Ascending aorta (tissue), 2 donors: ENCODE results near the gene HPD. TPM values are rescaled to one million over a fixed set of nuclear protein-coding genes. Genes with fewer than 3 reads are reported as not detected.
A peak's percentile ranks its signal among the peaks of the same experiment; 100 is the strongest.

ENCODE experiments used
- DNase-seq, 2 donors: peaks; one replicate each; pipeline ENCODE4 v3.0.0-alpha.2; 2019; ENCODE audit warnings: low spot score in 2 of 2
- H3K27ac ChIP-seq, 2 donors: fragments of 200-600 bp; sonication (generic); one replicate each; pipeline ENCODE4 v1.5.1; 2016 to 2017; ENCODE audit warnings: mild to moderate bottlenecking in 1 of 2
- H3K27me3 ChIP-seq: fragments of 200-600 bp; sonication (generic); one replicate; pipeline ENCODE4 v1.5.1; 2017
- H3K36me3 ChIP-seq, 2 donors: fragments of 200-600 bp; sonication (generic); one replicate each; pipeline ENCODE4 v1.5.1; 2016
- H3K4me1 ChIP-seq, 2 donors: fragments of 200-600 bp; sonication (generic); one replicate each; pipeline ENCODE4 v1.5.1; 2016 to 2017; ENCODE audit warnings: mild to moderate bottlenecking in 1 of 2
- H3K4me3 ChIP-seq, 2 donors: fragments of 200-600 bp; sonication (generic); one replicate each; pipeline ENCODE4 v1.5.1; 2016 to 2017; ENCODE audit warnings: mild to moderate bottlenecking in 1 of 2
- H3K9me3 ChIP-seq, 2 donors: fragments of 200-600 bp; sonication (generic); one replicate each; pipeline ENCODE4 v1.5.1; 2016
- intact Hi-C: fragments of 100-400 bp; cut with DNase I; formaldehyde crosslinking; loops from one replicate; pipeline ENCODE4 v1.15.1; 2023
- total RNA-seq: library from RNA; depleted of rRNA; stranded (reverse); fragments of >200 nt; gene quantifications from one replicate; pipeline ENCODE4 v1.1.0, GENCODE V29; 2016
- TF ChIP-seq, protein P1 (sequence below), 3 experiments: fragments of 200-600 bp in 2 of 3; fragments of 450-650 bp in 1 of 3; sonication (generic) in 2 of 3; IDR thresholded peaks; one replicate each; pipeline ENCODE4 v1.5.1; 2016 to 2019; ENCODE audit warnings: antibody characterized with exemption in 3 of 3, mild to moderate bottlenecking in 1 of 3, moderate library complexity in 1 of 3

HPD gene
- total RNA-seq, 1 donor from 2014 or later: 0.96 TPM

DNA sequence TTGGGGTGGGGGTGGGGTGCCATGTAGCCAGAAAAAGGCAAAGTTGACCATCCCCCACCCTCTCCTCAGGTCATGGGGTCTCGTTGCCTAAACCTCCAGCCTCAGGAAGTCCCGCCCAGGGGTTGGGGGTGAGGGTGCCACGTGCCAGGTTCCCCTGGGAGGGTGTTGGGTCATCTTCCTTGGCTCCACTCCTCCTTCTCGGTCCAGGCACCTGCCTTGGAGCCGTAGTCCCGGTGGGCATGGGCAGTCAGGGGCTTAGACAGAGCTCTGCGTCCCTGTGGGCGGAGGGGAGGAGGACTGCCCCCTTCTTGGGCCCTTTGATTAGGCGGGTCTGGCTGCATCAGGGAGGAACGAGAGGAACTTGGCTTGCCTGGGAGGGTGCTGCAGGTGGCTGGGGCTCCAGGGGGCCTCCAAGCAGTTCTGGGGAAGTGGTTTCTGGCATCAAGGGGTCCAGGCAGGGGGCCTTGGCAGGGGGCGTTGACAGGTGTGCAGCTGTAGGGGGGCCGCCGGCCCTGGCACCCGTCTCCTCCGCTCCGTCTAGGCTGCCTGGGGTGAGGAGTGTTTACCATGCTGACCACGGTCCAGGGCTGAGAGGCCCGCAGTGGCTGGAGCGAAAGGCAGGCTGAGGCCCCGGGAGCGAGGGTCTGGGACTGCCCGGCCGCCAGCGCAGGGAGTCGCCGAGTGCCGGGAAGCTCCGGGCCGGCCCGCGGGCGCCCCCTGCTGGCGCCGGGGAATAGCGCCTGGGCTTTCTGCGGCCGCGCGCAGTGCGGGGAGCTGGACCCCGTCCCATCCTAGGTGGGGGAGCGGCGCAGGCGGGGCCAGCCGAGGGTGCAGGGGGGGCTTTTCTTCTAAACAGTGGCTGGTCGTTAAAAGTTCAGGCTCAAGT is 47.0 kb downstream of the HPD start:
- peaks cover 24 to 40% of the 10 kb centered on the region in 2 donors for H3K4me1 ChIP-seq
- no peaks in the 10 kb centered on the region for H3K27me3 ChIP-seq
- H3K9me3 ChIP-seq: no peaks in the 10 kb centered on the region
- H3K36me3 ChIP-seq: peaks cover 56 to 62% of the 10 kb centered on the region in 2 donors
- H3K4me3 ChIP-seq: peak overlapping the region; percentile 63 to 69
- intact Hi-C loops: loop anchor here (1.0 to 2.0 kb wide), 4 partner anchors 17 to 115 kb away; partner anchors contain the start of gene PSMD9
- TF ChIP-seq, protein P1, sequence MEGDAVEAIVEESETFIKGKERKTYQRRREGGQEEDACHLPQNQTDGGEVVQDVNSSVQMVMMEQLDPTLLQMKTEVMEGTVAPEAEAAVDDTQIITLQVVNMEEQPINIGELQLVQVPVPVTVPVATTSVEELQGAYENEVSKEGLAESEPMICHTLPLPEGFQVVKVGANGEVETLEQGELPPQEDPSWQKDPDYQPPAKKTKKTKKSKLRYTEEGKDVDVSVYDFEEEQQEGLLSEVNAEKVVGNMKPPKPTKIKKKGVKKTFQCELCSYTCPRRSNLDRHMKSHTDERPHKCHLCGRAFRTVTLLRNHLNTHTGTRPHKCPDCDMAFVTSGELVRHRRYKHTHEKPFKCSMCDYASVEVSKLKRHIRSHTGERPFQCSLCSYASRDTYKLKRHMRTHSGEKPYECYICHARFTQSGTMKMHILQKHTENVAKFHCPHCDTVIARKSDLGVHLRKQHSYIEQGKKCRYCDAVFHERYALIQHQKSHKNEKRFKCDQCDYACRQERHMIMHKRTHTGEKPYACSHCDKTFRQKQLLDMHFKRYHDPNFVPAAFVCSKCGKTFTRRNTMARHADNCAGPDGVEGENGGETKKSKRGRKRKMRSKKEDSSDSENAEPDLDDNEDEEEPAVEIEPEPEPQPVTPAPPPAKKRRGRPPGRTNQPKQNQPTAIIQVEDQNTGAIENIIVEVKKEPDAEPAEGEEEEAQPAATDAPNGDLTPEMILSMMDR (IDR thresholded peaks at IDR 0.05): peak; percentile 93 to 99 (median 99)
- peak overlapping the region; percentile 66 to 80 for H3K27ac ChIP-seq
- DNase-seq: peak in 1 of 2 donors; percentile 68

DNA sequence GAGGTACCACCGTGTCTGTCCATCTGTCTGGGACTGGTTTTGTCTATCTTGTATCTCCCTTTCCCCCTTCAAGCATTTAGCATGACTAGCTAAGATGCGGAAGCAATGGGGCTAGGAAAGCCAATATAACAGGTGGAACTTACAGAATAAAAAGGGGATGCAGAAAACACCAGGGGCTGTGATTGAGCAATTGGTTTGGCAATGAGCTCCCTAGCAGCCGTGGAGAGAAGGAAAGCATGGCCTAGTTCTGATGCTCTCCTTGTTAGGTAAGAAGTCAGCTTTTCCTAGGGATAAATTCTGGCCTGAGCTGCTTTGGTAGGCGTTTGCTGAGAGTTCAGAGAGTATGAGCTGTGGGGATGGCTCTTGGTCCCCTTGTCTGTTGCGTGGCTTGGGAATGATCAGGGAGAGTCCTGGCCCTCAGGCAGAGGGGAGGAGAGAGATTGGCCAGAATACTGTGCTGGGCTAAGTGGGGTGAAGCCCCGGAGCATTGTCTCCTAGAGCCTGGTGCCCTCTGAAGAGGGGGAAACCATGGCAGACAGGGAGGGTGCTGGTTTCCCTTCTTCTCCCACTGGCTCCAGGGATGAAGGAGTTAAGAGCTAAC is 47.7 kb downstream of the HPD start:
- H3K27ac ChIP-seq: peak overlapping the region; percentile 66 to 80
- TF ChIP-seq, protein P1 (IDR thresholded peaks at IDR 0.05): no peak
- intact Hi-C loops: no loop called here
- H3K9me3 ChIP-seq: no peaks in the 10 kb centered on the region
- peaks cover 49 to 55% of the 10 kb centered on the region in 2 donors for H3K36me3 ChIP-seq
- DNase-seq: peak in 1 of 2 donors; percentile 55
- H3K4me1 ChIP-seq: peaks cover 24 to 47% of the 10 kb centered on the region in 2 donors
- no peaks in the 10 kb centered on the region for H3K27me3 ChIP-seq
- peak overlapping the region; percentile 63 to 69 for H3K4me3 ChIP-seq

DNA sequence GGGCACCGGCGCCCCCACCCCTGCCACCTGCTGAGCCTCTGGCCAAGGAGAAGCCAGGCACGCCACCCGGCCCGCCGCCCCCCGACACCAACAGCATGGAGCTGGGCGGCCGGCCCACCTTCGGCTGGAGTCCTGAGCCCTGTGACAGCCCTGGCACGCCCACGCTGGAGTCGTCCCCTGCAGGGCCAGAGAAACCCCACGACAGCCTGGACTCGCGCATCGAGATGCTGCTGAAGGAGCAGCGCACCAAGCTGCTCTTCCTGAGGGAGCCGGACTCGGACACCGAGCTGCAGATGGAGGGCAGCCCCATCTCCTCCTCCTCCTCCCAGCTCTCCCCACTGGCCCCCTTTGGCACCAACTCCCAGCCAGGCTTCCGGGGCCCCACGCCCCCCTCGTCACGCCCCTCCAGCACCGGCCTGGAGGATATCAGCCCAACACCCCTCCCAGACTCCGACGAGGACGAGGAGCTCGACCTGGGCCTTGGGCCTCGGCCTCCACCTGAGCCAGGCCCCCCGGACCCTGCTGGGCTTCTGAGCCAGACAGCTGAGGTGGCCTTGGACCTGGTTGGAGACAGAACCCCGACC is 48.3 kb downstream of the HPD start:
- no peaks in the 10 kb centered on the region for H3K27me3 ChIP-seq
- peak in 1 of 2 donors; percentile 65 for DNase-seq
- H3K4me1 ChIP-seq: peaks cover 24 to 51% of the 10 kb centered on the region in 2 donors
- TF ChIP-seq, protein P1 (IDR thresholded peaks at IDR 0.05): no peak
- no peaks in the 10 kb centered on the region for H3K9me3 ChIP-seq
- peak overlapping the region in 1 of 2 donors; percentile 69 for H3K4me3 ChIP-seq
- peaks cover 43 to 48% of the 10 kb centered on the region in 2 donors for H3K36me3 ChIP-seq
- peak overlapping the region in 1 of 2 donors; percentile 80 for H3K27ac ChIP-seq
- intact Hi-C loops: no loop called here

DNA sequence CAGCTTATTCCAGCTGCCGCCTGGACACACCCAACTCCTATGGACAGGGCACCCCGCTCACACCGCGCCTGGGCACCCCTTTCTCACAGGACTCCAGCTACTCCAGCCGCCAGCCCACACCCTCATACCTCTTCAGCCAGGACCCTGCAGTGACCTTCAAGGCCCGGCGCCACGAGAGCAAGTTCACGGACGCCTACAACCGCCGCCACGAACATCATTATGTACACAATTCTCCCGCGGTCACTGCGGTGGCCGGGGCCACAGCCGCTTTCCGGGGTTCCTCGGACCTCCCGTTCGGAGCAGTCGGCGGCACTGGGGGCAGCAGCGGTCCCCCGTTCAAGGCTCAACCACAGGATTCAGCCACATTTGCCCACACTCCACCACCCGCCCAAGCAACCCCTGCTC is 48.9 kb downstream of the HPD start:
- Histone ChIP-seq H3K9me3 (no peaks in the 10 kb centered on the region), H3K4me3 (no peak overlapping the region), H3K27me3 (no peaks in the 10 kb centered on the region), H3K4me1 (peaks cover 24 to 51% of the 10 kb centered on the region in 2 donors), H3K36me3 (peaks cover 37 to 42% of the 10 kb centered on the region in 2 donors), H3K27ac (no peak overlapping the region)
- intact Hi-C loops: no loop called here
- no peak for DNase-seq
- TF ChIP-seq, protein P1 (IDR thresholded peaks at IDR 0.05): no peak

DNA sequence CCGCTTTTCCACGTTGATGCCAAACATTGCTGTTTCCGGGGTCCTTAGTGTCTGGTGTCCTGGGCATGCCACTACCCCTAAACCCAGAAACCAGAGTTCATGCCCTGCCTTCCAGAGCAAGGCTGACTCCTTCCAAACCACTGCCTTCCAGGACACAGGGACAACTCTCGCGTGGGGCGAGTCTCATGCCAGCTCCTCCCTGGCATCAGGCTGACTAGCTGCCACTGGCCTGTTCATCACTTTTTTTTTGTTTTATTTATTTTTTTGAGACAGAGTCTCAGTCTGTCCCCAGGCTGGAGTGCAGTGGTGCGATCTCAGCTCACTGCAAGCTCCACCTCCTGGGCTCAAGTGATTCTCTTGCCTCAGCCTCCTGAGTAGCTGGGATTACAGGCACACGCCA is 50.0 kb downstream of the HPD start:
- Histone ChIP-seq H3K4me3 (no peak overlapping the region), H3K27ac (no peak overlapping the region), H3K27me3 (no peaks in the 10 kb centered on the region), H3K36me3 (peaks cover 31 to 32% of the 10 kb centered on the region in 2 donors), H3K4me1 (peaks cover 23 to 49% of the 10 kb centered on the region in 2 donors), H3K9me3 (no peaks in the 10 kb centered on the region)
- intact Hi-C loops: no loop called here
- DNase-seq: no peak
- TF ChIP-seq, protein P1 (IDR thresholded peaks at IDR 0.05): no peak
